Astrocyte (in vitro differentiated cells and primary cell): ENCODE measurements around the gene FUT7. TPM values are rescaled to one million over a fixed set of nuclear protein-coding genes. Genes with fewer than 3 reads are reported as not detected.

Experiments
- DNase-seq: peaks from one replicate; pipeline ENCODE4 v3.0.0-alpha.2; 2010; ENCODE audit warnings: low read depth
- FAIRE-seq: peaks from 2 replicates; lab custom pipeline; 2011; peaks lifted over from hg19 to GRCh38; lab: Jason Lieb, UNC
- H2AFZ ChIP-seq: 2 replicates; pipeline ENCODE4 v1.6.0; 2012; ENCODE audit warnings: low read depth, low read length, inconsistent platforms
- H3K27ac ChIP-seq: 2 replicates; pipeline ENCODE4 v1.5.1; 2011; ENCODE audit warnings: low read depth, low read length, inconsistent platforms
- H3K27me3 ChIP-seq: 2 replicates; pipeline ENCODE4 v1.6.0; 2011; ENCODE audit warnings: low read length, inconsistent platforms; ENCODE audit not compliant: insufficient read depth
- H3K36me3 ChIP-seq: 2 replicates; pipeline ENCODE4 v1.5.1; 2011; ENCODE audit warnings: low read length, inconsistent platforms; ENCODE audit not compliant: insufficient read depth
- H3K4me1 ChIP-seq: 2 replicates; pipeline ENCODE4 v1.5.1; 2011; ENCODE audit warnings: low read length, inconsistent platforms; ENCODE audit not compliant: insufficient read depth
- H3K4me2 ChIP-seq: 2 replicates; pipeline ENCODE4 v1.6.0; 2012; ENCODE audit warnings: low read length, inconsistent platforms
- H3K4me3 ChIP-seq: 2 replicates; pipeline ENCODE4 v1.5.1; 2011; ENCODE audit warnings: low read depth, mild to moderate bottlenecking, low read length, inconsistent platforms; ENCODE audit not compliant: insufficient read depth
- H3K79me2 ChIP-seq: 2 replicates; pipeline ENCODE4 v1.6.0; 2012; ENCODE audit warnings: mild to moderate bottlenecking, low read length, inconsistent platforms; ENCODE audit not compliant: insufficient read depth
- H3K9ac ChIP-seq: 2 replicates; pipeline ENCODE4 v1.6.0; 2012; ENCODE audit warnings: mild to moderate bottlenecking, low read length, inconsistent platforms
- H3K9me3 ChIP-seq: 2 replicates; pipeline ENCODE4 v1.5.1; 2012; ENCODE audit warnings: low read depth, mild to moderate bottlenecking, low read length, inconsistent platforms; ENCODE audit not compliant: insufficient read depth
- H4K20me1 ChIP-seq: 2 replicates; pipeline ENCODE4 v1.6.0; 2012; ENCODE audit warnings: low read length, inconsistent platforms; ENCODE audit not compliant: insufficient read depth
- H3K27ac Mint-ChIP-seq: one replicate; pipeline ENCODE4 v1.8.0; 2021; ENCODE audit warnings: mild to moderate bottlenecking, mixed read lengths; ENCODE audit not compliant: unreplicated experiment
- H3K27me3 Mint-ChIP-seq: one replicate; pipeline ENCODE4 v1.8.0; 2021; ENCODE audit warnings: low read depth, mixed read lengths; ENCODE audit not compliant: unreplicated experiment
- H3K36me3 Mint-ChIP-seq: one replicate; pipeline ENCODE4 v1.8.0; 2021; ENCODE audit warnings: low read depth, mixed read lengths; ENCODE audit not compliant: unreplicated experiment
- H3K4me1 Mint-ChIP-seq: one replicate; pipeline ENCODE4 v1.8.0; 2021; ENCODE audit warnings: low read depth, mixed read lengths; ENCODE audit not compliant: unreplicated experiment
- H3K4me3 Mint-ChIP-seq: one replicate; pipeline ENCODE4 v1.8.0; 2021; ENCODE audit warnings: mild to moderate bottlenecking, moderate library complexity, mixed read lengths; ENCODE audit not compliant: unreplicated experiment
- H3K9me3 Mint-ChIP-seq: one replicate; pipeline ENCODE4 v1.8.0; 2021; ENCODE audit warnings: mild to moderate bottlenecking, mixed read lengths; ENCODE audit not compliant: unreplicated experiment
- EZH2 ChIP-seq: IDR thresholded peaks from 2 replicates; pipeline ENCODE4 v1.6.1; 2012; ENCODE audit warnings: mild to moderate bottlenecking, low read length, inconsistent platforms; ENCODE audit not compliant: insufficient read depth
- total RNA-seq: library from RNA; stranded (reverse); gene quantifications from 2 replicates; pipeline ENCODE4 v1.2.1, GENCODE V29; 2021
- TF ChIP-seq, protein P1 (sequence below): IDR thresholded peaks from 2 replicates; pipeline ENCODE4 v1.5.1; 2011; ENCODE audit warnings: low read depth, mild to moderate bottlenecking, inconsistent platforms, low read length, moderate library complexity; ENCODE audit not compliant: insufficient read depth

FUT7 gene
- total RNA-seq, 1 donor from 2014 or later = not detected

- Histone ChIP-seq H3K79me2 (no peaks in the 10 kb centered on the region), H3K36me3 (no peaks in the 10 kb centered on the region), H2AFZ (no peak within 1 kb of the TSS), H3K4me3 (no peak within 1 kb of the TSS), H3K9ac (no peak within 1 kb of the TSS), H3K9me3 (no peaks in the 10 kb centered on the region), H3K27ac (no peak within 1 kb of the TSS), H3K27me3 (peaks cover 21% of the 10 kb centered on the region), H3K4me1 (peaks cover 4% of the 10 kb centered on the region), H4K20me1 (no peaks in the 10 kb centered on the region), H3K4me2 (no peak within 1 kb of the TSS)
- FAIRE-seq (no peak), DNase-seq (no peak)
- no peaks in the 10 kb centered on the region for H3K9me3 Mint-ChIP-seq
- no peak for TF ChIP-seq EZH2
- TF ChIP-seq, protein P1, sequence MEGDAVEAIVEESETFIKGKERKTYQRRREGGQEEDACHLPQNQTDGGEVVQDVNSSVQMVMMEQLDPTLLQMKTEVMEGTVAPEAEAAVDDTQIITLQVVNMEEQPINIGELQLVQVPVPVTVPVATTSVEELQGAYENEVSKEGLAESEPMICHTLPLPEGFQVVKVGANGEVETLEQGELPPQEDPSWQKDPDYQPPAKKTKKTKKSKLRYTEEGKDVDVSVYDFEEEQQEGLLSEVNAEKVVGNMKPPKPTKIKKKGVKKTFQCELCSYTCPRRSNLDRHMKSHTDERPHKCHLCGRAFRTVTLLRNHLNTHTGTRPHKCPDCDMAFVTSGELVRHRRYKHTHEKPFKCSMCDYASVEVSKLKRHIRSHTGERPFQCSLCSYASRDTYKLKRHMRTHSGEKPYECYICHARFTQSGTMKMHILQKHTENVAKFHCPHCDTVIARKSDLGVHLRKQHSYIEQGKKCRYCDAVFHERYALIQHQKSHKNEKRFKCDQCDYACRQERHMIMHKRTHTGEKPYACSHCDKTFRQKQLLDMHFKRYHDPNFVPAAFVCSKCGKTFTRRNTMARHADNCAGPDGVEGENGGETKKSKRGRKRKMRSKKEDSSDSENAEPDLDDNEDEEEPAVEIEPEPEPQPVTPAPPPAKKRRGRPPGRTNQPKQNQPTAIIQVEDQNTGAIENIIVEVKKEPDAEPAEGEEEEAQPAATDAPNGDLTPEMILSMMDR = no peak
- no peaks in the 10 kb centered on the region for H3K4me1 Mint-ChIP-seq
- no peak within 1 kb of the TSS for H3K4me3 Mint-ChIP-seq
- no peak within 1 kb of the TSS for H3K27ac Mint-ChIP-seq
- H3K27me3 Mint-ChIP-seq = peaks cover 23% of the 10 kb centered on the region
- H3K36me3 Mint-ChIP-seq = peaks cover 3% of the 10 kb centered on the region
These were observed 49.4 kb downstream of the FUT7 start, which contains the start of gene LCNL1 for GRCh38 chr9:136982232-136983051. TSS of gene LCNL1 (plus strand) at chr9:136982993. CDS start at chr9:136983587, 594 bp downstream.

- H4K20me1 ChIP-seq = no peaks in the 10 kb centered on the region
- peaks cover 21% of the 10 kb centered on the region for H3K27me3 ChIP-seq
- TF ChIP-seq, protein P1 = no peak
- no peak for TF ChIP-seq EZH2
- H2AFZ ChIP-seq = no peak overlapping the region
- no peak overlapping the region for H3K27ac ChIP-seq
- no peaks in the 10 kb centered on the region for H3K9me3 ChIP-seq
- DNase-seq = no peak
- H3K4me3 ChIP-seq = no peak overlapping the region
- no peaks in the 10 kb centered on the region for H3K36me3 ChIP-seq
- Mint-ChIP-seq H3K36me3 (peaks cover 3% of the 10 kb centered on the region), H3K27ac (no peak overlapping the region), H3K4me3 (no peak overlapping the region), H3K4me1 (no peaks in the 10 kb centered on the region), H3K27me3 (peaks cover 21% of the 10 kb centered on the region), H3K9me3 (no peaks in the 10 kb centered on the region)
- H3K4me1 ChIP-seq = peaks cover 5% of the 10 kb centered on the region
- H3K9ac ChIP-seq = no peak overlapping the region
- no peak for FAIRE-seq
- no peak overlapping the region for H3K4me2 ChIP-seq
- H3K79me2 ChIP-seq = no peaks in the 10 kb centered on the region
These were observed 50.2 kb downstream of the FUT7 start for GRCh38 chr9:136981588-136982231.
